Mucosa of descending colon (tissue), 3 donors: ENCODE measurements around the gene PDS5A. TPM values are rescaled to one million over a fixed set of nuclear protein-coding genes. Genes with fewer than 3 reads are reported as not detected.
A peak's percentile ranks its signal among the peaks of the same experiment; 100 is the strongest.

Experiments used
- ATAC-seq: fragments of 200-7000 bp; cut with Tn5 transposase; one replicate; pipeline ENCODE4 v1.9.1; 2020; ENCODE audit warnings: mild to moderate bottlenecking, moderate library complexity
- DNase-seq, 3 donors: peaks; one replicate each; pipeline ENCODE4 v3.0.0-alpha.2; 2020
- H3K36me3 ChIP-seq: fragments of 200-600 bp; one replicate; pipeline ENCODE4 v1.8.0; 2021; ENCODE audit warnings: low read depth, mild to moderate bottlenecking
- H3K4me1 ChIP-seq: fragments of 200-600 bp; one replicate; pipeline ENCODE4 v1.8.0; 2021; ENCODE audit warnings: low read depth, mild to moderate bottlenecking
- H3K4me3 ChIP-seq: fragments of 200-600 bp; one replicate; pipeline ENCODE4 v1.8.0; 2021; ENCODE audit warnings: mild to moderate bottlenecking
- H3K9me3 ChIP-seq: fragments of 200-600 bp; one replicate; pipeline ENCODE4 v1.8.0; 2021; ENCODE audit warnings: mild to moderate bottlenecking
- intact Hi-C, 2 donors: fragments of 100-400 bp; cut with DNase I in 1 of 2; cut with micrococcal nuclease in 1 of 2; formaldehyde crosslinking; loops; one replicate each; pipeline versions ENCODE4 v1.11.0 to v1.11.1; 2022; cut with DNase I, micrococcal nuclease
- total RNA-seq, 3 donors: library from RNA; stranded (reverse); fragmentation: NEBNext Ultra II Directional in 2 of 3; extraction: Animal tissue kit (Norgen Biotek cat#: 25700) in 2 of 3; gene quantifications; one replicate each; pipeline versions ENCODE4 v1.2.1 to v1.2.4, GENCODE V29; 2021 to 2023
- TF ChIP-seq, protein P1 (sequence below): fragments of 200-600 bp; IDR thresholded peaks from one replicate; pipeline ENCODE4 v1.8.0; 2022; ENCODE audit warnings: antibody characterized with exemption, mild to moderate bottlenecking
- donor health status: DM: no; HTN: no; CAD: no; lungs with moderate emphysema.
- donor health status: DM: no; HTN: no; CAD: no.
- donor health status: DM: no; HTN: yes; CAD: no.

The PDS5A gene
- total RNA-seq, 3 donors from 2014 or later, result 53.4 to 68.3 (median 64.7) TPM

DNA sequence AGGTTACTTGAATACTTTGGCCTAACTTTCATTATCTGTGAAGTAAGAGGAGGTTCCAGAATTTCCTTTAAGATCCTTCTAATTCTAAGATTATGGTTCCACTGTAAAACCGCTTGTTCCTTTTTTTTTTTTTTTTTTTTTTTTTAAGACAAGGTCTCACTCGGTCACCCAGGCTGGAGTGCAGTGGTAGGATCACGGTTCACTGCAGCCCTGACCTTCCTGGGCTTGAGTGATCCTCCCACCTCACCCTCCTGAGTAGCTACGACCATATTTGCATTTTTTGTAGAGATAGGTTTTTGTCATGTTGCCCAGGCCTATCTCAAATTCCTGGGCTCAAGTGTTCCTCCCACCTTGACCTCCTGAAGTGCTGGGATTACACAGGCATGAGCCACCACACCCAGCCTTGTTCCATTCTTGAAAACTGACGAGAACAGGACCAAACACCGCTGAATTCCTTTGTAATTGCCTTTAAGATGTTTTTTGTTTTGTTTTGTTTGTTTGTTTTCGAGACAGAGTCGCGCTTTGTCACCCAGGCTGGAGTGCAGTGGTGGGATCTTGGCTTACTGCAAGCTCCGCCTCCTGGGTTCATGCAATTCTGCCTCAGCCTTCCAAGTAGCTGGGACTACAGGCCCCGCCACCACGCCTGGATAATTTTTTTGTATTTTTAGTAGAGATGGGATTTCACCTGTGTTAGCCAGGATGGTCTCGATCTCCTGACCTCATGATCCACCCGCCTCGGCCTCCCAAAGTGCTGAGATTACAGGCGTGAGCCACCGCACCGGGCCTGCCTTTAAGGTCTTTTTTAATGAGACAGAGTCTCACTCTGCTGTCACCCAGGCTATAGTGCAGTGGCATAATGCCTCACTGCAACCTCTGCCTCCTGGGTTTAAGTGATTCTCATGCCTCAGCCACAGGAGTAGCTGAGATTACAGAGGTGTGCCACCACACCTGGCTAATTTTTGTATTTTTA, 6.8 kb downstream of the PDS5A start:
- Histone ChIP-seq H3K4me3 (no peak overlapping the region), H3K9me3 (no peaks in the 10 kb centered on the region), H3K4me1 (peaks cover 13% of the 10 kb centered on the region), H3K36me3 (no peaks in the 10 kb centered on the region)
- TF ChIP-seq, protein P1, sequence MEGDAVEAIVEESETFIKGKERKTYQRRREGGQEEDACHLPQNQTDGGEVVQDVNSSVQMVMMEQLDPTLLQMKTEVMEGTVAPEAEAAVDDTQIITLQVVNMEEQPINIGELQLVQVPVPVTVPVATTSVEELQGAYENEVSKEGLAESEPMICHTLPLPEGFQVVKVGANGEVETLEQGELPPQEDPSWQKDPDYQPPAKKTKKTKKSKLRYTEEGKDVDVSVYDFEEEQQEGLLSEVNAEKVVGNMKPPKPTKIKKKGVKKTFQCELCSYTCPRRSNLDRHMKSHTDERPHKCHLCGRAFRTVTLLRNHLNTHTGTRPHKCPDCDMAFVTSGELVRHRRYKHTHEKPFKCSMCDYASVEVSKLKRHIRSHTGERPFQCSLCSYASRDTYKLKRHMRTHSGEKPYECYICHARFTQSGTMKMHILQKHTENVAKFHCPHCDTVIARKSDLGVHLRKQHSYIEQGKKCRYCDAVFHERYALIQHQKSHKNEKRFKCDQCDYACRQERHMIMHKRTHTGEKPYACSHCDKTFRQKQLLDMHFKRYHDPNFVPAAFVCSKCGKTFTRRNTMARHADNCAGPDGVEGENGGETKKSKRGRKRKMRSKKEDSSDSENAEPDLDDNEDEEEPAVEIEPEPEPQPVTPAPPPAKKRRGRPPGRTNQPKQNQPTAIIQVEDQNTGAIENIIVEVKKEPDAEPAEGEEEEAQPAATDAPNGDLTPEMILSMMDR, result no peak
- DNase-seq, result no peak
- intact Hi-C loops, result loop anchor here in 1 of 2 donors (10.0 kb wide), 1 partner anchor 276 kb away; the partner anchor contains the start of gene UBE2K
- ATAC-seq, result peak; percentile 22

DNA sequence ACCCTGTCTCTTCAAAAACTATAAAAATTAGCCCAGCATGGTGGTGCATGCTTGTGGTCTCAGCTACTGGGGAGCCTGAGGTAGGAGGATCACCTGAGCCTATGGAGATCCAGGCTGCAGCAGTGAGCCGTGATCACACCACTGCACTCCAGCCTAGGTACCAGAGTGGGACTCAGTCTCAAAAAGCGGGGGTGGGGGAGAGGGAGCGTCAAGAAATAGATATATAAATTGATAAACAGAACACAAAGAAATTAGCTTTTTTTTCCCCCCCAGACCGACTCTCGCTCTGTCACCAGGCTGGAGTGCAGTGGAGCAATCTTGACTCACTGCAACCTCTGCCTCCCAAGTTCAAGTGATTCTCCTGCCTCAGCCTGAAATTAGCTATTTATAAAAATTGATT, 14.1 kb downstream of the PDS5A start:
- intact Hi-C loops, result no loop called here
- Histone ChIP-seq H3K4me1 (no peaks in the 10 kb centered on the region), H3K4me3 (no peak overlapping the region), H3K9me3 (no peaks in the 10 kb centered on the region), H3K36me3 (no peaks in the 10 kb centered on the region)
- DNase-seq (no peak), ATAC-seq (no peak)
- TF ChIP-seq, protein P1, result no peak

DNA sequence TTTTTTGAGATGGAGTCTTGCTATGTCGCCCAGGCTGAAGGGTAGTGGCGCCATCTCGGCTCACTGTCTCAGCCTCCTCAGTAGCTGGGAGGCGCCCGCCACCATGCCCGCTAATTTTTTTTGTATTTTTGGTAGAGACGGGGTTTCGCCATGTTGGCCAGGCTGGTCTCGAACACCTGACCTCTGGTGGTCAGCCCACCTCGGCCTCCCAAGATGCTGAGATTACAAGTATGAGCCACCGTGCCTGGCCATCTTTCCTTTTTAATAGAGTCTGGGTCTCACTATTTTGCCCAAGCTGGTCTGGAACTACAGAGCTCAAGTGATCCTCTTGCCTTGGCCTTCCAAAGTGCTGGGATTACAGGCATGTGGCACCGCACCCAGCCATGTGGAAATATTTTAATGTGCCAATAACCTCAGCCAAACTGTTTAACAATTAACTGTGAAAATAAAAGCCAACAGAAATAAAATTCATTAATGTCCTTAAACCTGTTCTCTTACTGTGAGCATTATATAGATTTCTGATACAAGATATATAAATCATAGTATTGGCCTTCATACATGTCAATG, 16.3 kb downstream of the PDS5A start:
- DNase-seq (no peak), ATAC-seq (no peak)

GRCh38 chr4:39950861-39951481, 26.7 kb downstream of the PDS5A start:
- DNase-seq, result no peak
- H3K36me3 ChIP-seq, result no peaks in the 10 kb centered on the region
- H3K4me3 ChIP-seq, result no peak overlapping the region
- intact Hi-C loops, result no loop called here
- H3K9me3 ChIP-seq, result no peaks in the 10 kb centered on the region
- H3K4me1 ChIP-seq, result no peaks in the 10 kb centered on the region
- ATAC-seq, result no peak
- TF ChIP-seq, protein P1, result no peak

More for the DNA sequence above, 16.3 kb downstream of the PDS5A start:
- intact Hi-C loops, result no loop called here
- no peak overlapping the region for H3K4me3 ChIP-seq
- no peaks in the 10 kb centered on the region for H3K4me1 ChIP-seq
- H3K9me3 ChIP-seq, result no peaks in the 10 kb centered on the region
- TF ChIP-seq, protein P1, result no peak
- no peaks in the 10 kb centered on the region for H3K36me3 ChIP-seq

GRCh38 chr4:39947963-39948362, 29.7 kb downstream of the PDS5A start:
- DNase-seq, result no peak
- Histone ChIP-seq H3K4me1 (no peaks in the 10 kb centered on the region), H3K4me3 (no peak overlapping the region), H3K9me3 (no peaks in the 10 kb centered on the region), H3K36me3 (no peaks in the 10 kb centered on the region)
- TF ChIP-seq, protein P1, result no peak
- intact Hi-C loops, result no loop called here
- no peak for ATAC-seq
